NCI-H2196 treated with DMSO at 0.1 percent for 48 hours (cell line): Measurements from ENCODE around the gene EFNA1.

ENCODE experiments used
- DNase-seq: peaks from one replicate; lab custom pipeline; 2025; ENCODE audit not compliant: unreplicated experiment; lab: John Stamatoyannopoulos, UW

The EFNA1 gene

GRCh38 chr1:155124503-155125463, 2.9 kb upstream of the EFNA1 start:
- DNase-seq: no peak

GRCh38 chr1:155125511-155125945, 2.1 kb upstream of the EFNA1 start:
- no peak for DNase-seq

- DNase-seq: peak; percentile 63
These were observed 1.6 kb upstream of the EFNA1 start for GRCh38 chr1:155125946-155126555.

- peak; percentile 62 for DNase-seq
These were observed 1.0 kb upstream of the EFNA1 start for GRCh38 chr1:155126556-155127104.

- DNase-seq: no peak
These were observed 485 bp downstream of the EFNA1 start for GRCh38 chr1:155127967-155128754.

- DNase-seq: no peak
These were observed 1.2 kb downstream of the EFNA1 start for GRCh38 chr1:155128755-155129473.

DNA sequence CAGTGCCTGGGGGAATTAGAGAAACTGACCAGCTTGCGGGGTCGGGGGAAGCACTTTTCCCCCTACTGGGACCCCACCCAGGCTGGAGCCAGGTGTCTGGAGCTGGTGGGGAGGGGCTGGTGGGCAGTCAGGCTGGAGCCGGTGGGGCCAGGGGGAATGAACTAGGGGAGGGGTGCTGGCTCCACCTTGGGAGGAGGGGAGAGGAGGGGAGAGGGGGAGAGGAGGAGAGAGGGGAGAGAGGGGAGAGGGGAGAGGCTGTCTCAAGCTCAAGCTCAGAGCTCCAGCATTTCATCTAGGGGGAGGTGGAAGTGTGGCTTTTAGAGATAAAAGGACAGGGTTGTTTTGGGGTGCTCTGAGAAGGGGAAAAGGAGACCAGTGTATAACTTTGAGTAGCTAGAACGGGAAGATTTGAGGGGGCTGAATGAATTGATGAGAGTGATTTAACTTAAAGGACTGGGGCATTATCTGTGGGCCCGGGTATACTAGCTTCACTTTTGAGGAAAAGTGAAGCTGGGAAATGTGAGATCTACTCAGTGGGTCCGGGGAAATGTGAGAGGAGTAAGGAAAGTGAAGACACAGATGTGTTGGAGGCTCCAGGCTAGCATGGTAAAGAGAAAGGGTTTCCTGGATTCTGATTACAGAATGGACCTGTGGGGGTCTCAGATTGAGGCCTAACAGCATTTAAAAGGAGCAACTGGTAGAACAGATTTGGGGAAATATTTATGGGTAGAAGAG, 2.8 kb downstream of the EFNA1 start:
- DNase-seq: no peak

GRCh38 chr1:155131285-155131684, 3.6 kb downstream of the EFNA1 start:
- no peak for DNase-seq

DNA sequence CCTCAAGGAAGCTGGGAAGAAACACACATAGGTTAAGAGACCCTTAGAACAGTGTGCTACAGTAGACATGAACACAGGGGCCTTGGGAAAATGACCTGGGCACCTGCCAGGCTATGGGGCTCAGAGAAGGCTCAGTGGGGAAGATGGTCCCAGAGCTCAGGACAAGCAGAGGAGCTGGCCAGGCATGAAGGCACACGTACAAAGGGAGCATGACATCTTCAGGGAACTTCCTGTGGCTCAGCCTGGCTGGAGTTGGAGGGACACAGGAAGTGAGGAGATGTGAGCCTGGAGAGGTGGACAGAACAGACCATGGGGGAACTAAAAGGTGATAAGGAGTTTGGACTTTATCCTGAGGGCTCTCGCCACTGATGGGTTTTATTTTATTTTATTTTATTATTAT, 4.2 kb downstream of the EFNA1 start:
- DNase-seq: no peak

DNA sequence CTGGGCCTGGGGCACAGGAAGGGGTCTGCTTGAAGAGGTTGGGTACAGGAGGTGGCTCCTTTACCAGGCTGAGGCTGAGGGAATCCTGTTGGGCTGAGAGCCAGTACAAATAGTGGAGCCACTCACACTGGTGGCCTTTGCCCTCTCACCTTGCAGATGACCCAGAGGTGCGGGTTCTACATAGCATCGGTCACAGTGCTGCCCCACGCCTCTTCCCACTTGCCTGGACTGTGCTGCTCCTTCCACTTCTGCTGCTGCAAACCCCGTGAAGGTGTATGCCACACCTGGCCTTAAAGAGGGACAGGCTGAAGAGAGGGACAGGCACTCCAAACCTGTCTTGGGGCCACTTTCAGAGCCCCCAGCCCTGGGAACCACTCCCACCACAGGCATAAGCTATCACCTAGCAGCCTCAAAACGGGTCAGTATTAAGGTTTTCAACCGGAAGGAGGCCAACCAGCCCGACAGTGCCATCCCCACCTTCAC, 6.2 kb downstream of the EFNA1 start:
- no peak for DNase-seq

- no peak for DNase-seq
These were observed 6.6 kb downstream of the EFNA1 start for GRCh38 chr1:155134322-155134721.

DNA sequence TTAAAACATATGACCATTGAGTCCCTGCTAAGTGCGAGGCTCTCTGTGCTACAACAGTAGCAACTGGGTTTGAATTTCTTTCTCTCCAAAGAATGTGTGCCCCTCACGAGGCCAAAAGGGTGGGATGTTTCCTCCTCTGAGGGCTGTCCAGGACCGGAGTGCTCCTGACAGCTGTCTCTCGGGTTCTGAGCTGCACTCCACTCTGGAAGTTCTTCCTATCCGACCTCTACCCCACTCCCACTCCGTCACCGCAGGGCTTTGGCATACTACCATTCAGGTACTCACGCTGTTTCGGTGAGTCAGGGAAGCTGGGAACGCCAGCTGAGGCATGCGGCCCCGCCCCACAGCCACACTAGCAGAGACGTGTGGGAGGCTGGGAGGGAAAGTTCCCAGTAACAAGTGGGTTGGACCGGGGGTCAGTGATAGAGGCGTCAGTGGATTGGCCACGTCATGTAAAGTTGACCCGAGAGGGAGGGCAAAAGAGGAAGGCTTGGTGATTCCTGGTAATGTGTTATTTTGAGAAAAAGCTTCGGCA, 7.3 kb downstream of the EFNA1 start:
- DNase-seq: peak; percentile 46

- peak; percentile 91 for DNase-seq
These were observed 7.8 kb downstream of the EFNA1 start, which contains the start of gene SLC50A1 for GRCh38 chr1:155135415-155136028. Gene SLC50A1 (plus strand): TSS chr1:155135852. CDS start chr1:155135912, 60 bp downstream.

- no peak for DNase-seq
These were observed 9.1 kb downstream of the EFNA1 start for GRCh38 chr1:155136748-155137147.

GRCh38 chr1:155137154-155137949, 9.7 kb downstream of the EFNA1 start:
- DNase-seq: no peak

DNA sequence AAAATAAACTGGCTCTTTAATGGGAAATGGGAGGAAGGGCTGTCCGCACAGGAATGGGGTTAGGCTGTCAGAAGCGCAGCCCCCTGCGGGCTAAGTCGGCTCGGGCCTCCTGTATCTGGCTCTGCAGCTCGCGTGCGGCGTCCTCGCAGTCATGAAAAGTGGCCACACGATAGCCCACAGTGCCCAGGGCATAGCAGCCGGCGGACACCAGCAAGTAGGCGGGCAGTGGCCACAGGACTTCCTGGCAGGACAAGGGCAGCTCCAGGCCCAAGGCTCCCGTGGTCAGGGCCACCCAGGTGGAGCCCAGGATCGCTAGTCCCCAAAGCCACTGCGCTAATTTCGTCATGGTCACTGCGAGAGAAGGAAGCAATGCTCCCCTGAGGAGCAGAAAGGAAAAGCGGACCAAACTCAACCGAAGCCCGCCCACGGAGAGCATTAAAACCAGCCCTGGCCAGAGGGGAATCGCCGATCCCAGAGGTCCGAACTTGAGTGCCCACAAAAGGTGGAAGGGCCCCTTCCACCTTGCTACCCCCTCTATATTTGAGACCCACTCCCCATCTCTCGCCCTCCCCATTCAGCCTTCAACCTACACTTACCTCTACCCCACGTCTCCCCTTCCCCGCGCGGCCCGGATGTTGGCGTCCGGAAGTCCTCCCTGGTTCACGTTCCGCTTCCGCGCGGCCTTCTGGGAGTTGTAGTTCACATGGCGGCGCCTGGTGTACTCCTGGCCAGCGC, 12.4 kb downstream of the EFNA1 start, which contains the start of gene DPM3:
TSS of gene DPM3 (minus strand) at position 637 of the 735 bp plus-strand sequence. CDS start at position 346, 291 bp downstream.
- DNase-seq: peak; percentile 59

DNA sequence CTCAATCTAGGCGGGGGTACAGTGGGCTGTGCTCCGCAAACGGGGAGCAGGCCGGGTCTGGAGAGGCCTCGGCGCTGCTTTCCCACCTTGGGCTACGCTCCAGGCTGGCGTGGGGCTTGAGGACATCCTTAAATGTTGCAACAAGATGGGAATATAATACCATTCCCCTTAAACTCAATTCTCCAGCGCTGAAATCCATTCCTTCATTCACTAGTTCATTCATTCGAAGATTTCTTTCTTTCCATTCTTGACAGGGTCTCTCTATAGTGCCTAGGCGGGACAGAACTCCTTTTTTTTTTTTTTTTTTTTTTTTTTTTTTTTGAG, 12.9 kb downstream of the EFNA1 start:
- no peak for DNase-seq
